Prostate gland (tissue), 2 donors: ENCODE measurements around the gene PFKFB3. TPM values are rescaled to one million over a fixed set of nuclear protein-coding genes. Genes with fewer than 3 reads are reported as not detected.

Experiments used
- DNase-seq: peaks from one replicate; pipeline ENCODE4 v3.0.0-alpha.2; 2019; ENCODE audit warnings: low spot score
- H3K27ac ChIP-seq, 2 donors: fragments of 200-600 bp; sonication (generic); 2 replicates each; pipeline ENCODE4 v1.5.1; 2017 to 2019
- H3K27me3 ChIP-seq: fragments of 200-600 bp; sonication (generic); replicated peaks from 2 replicates; pipeline ENCODE4 v1.5.1; 2019; ENCODE audit not compliant: insufficient read depth
- H3K36me3 ChIP-seq, 2 donors: fragments of 200-600 bp; sonication (generic); 1 replicate in 1 of 2; 2 replicates in 1 of 2; pipeline versions ENCODE4 v1.5.1 to v1.8.1; 2017 to 2019
- H3K4me1 ChIP-seq: fragments of 200-600 bp; sonication (generic); replicated peaks from 2 replicates; pipeline ENCODE4 v1.5.1; 2019
- H3K4me3 ChIP-seq, 2 donors: fragments of 200-600 bp; sonication (generic); 2 replicates each; pipeline ENCODE4 v1.5.1; 2017 to 2019
- H3K9me3 ChIP-seq: fragments of 200-600 bp; sonication (generic); 2 replicates; pipeline ENCODE4 v1.5.1; 2017
- CTCF ChIP-seq, 4 experiments: fragments of 200-600 bp in 2 of 4; fragments of 450-650 bp in 2 of 4; sonication (generic) in 2 of 4; IDR thresholded peaks; 1 replicate in 3 of 4; 2 replicates in 1 of 4; pipeline ENCODE4 v1.5.1; 2016 to 2019; ENCODE audit warnings: antibody characterized with exemption in 4 of 4, mild to moderate bottlenecking in 2 of 4, moderate library complexity in 2 of 4
- POLR2A ChIP-seq: fragments of 450-650 bp; IDR thresholded peaks from one replicate; pipeline ENCODE4 v1.6.1; 2016; ENCODE audit warnings: antibody characterized with exemption, mild to moderate bottlenecking
- POLR2AphosphoS5 ChIP-seq: sonication (generic); formaldehyde crosslinking; IDR thresholded peaks from one replicate; pipeline ENCODE4 v1.6.1; 2017; ENCODE audit warnings: antibody characterized with exemption
- whole genome bisulfite sequencing: methylation state at CpG from one replicate; pipeline ENCODE4 v1.1.5; 2018; 5-methylcytosine and 5-hydroxymethylcytosine counted together
- intact Hi-C: fragments of 100-400 bp; cut with DNase I; formaldehyde crosslinking; loops from one replicate; pipeline ENCODE4 v1.14.2; 2022
- total RNA-seq, 2 donors: library from RNA; depleted of rRNA; stranded (reverse); fragments of >200 nt; gene quantifications; one replicate each; pipeline ENCODE4 v1.1.0, GENCODE V29; 2016

PFKFB3 gene
- total RNA-seq, 2 donors from 2014 or later, result 24.3 to 52.7 TPM

GRCh38 chr10:6225263-6225814, 22.6 kb downstream of the PFKFB3 start:
- 93% methylated on average over 15 of the region's 15 CpGs for WGBS
- H3K4me3 ChIP-seq, result no peak overlapping the region
- intact Hi-C loops, result no loop called here
- no peak for DNase-seq
- H3K27me3 ChIP-seq, result no peaks in the 10 kb centered on the region
- TF ChIP-seq POLR2A (no peak), CTCF (IDR thresholded peaks at IDR 0.05) (no peak), POLR2AphosphoS5 (no peak)
- no peak overlapping the region for H3K27ac ChIP-seq
- H3K36me3 ChIP-seq, result peaks cover 23 to 33% of the 10 kb centered on the region in 2 donors
- H3K9me3 ChIP-seq, result no peaks in the 10 kb centered on the region
- peaks cover 3% of the 10 kb centered on the region for H3K4me1 ChIP-seq

GRCh38 chr10:6226216-6226615, 23.5 kb downstream of the PFKFB3 start:
- 93% methylated on average over 23 of the region's 23 CpGs for WGBS
- peaks cover 23 to 25% of the 10 kb centered on the region in 2 donors for H3K36me3 ChIP-seq
- no peak overlapping the region for H3K4me3 ChIP-seq
- H3K9me3 ChIP-seq, result no peaks in the 10 kb centered on the region
- H3K27ac ChIP-seq, result no peak overlapping the region
- intact Hi-C loops, result no loop called here
- no peaks in the 10 kb centered on the region for H3K27me3 ChIP-seq
- peaks cover 3% of the 10 kb centered on the region for H3K4me1 ChIP-seq
- TF ChIP-seq CTCF (IDR thresholded peaks at IDR 0.05) (no peak), POLR2A (no peak), POLR2AphosphoS5 (no peak)
- DNase-seq, result no peak

DNA sequence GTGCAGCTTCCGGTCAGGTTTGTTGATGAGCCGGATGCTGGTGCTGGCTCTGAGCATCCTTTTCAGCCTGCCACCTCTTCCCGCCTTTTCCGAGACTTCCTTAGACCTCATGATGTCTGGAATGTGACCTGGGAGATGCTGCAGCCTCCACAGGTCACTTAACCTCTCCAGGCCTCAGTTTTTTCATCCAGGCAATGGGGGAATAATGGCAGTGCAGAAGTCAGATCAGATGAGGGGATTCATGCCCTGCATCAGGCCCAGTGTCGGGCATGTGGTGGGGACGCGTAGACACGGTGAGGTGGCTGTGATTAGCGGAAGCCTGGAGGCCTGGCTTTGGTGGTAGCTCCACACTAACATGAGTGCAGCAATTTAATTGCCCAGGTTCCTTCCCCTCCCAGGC, 24.6 kb downstream of the PFKFB3 start:
- intact Hi-C loops, result no loop called here
- DNase-seq, result no peak
- H3K27ac ChIP-seq, result no peak overlapping the region
- H3K9me3 ChIP-seq, result no peaks in the 10 kb centered on the region
- no peak overlapping the region for H3K4me3 ChIP-seq
- TF ChIP-seq CTCF (IDR thresholded peaks at IDR 0.05) (no peak), POLR2A (no peak), POLR2AphosphoS5 (no peak)
- 96% methylated on average over 9 of the region's 9 CpGs for WGBS
- no peaks in the 10 kb centered on the region for H3K27me3 ChIP-seq
- peaks cover 3% of the 10 kb centered on the region for H3K4me1 ChIP-seq
- H3K36me3 ChIP-seq, result peaks cover 16 to 20% of the 10 kb centered on the region in 2 donors

DNA sequence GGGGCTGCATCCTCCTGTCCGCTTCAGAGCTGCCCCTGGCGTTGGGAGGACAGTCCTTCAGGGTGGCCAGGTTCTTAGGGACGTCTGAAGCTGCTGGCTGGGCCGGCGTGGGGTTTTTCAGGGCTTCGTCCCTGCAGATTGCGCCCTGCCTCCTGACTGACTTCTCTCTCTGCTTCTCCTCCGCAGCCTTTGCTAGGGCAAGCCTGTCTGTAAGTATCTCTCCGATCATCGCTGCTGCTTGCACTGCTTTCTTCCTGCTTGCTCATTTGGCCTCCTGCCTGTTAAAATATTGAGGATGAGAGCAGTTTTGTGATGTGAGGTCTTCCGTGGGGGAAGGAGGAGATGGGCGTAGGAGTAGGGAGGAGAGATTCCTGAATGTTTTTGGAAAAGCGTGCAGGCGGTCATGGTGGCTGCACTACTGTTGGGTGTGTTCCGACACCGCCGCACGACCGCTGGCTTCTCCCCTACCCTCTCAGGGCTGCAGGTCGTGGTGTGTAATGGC, 25.3 kb downstream of the PFKFB3 start:
- no peaks in the 10 kb centered on the region for H3K9me3 ChIP-seq
- TF ChIP-seq POLR2AphosphoS5 (no peak), CTCF (IDR thresholded peaks at IDR 0.05) (no peak), POLR2A (no peak)
- 46% methylated on average over 20 of the region's 20 CpGs for WGBS
- no peak for DNase-seq
- no peaks in the 10 kb centered on the region for H3K27me3 ChIP-seq
- no peak overlapping the region for H3K4me3 ChIP-seq
- H3K27ac ChIP-seq, result no peak overlapping the region
- peaks cover 15 to 16% of the 10 kb centered on the region in 2 donors for H3K36me3 ChIP-seq
- H3K4me1 ChIP-seq, result peaks cover 3% of the 10 kb centered on the region
- intact Hi-C loops, result no loop called here

DNA sequence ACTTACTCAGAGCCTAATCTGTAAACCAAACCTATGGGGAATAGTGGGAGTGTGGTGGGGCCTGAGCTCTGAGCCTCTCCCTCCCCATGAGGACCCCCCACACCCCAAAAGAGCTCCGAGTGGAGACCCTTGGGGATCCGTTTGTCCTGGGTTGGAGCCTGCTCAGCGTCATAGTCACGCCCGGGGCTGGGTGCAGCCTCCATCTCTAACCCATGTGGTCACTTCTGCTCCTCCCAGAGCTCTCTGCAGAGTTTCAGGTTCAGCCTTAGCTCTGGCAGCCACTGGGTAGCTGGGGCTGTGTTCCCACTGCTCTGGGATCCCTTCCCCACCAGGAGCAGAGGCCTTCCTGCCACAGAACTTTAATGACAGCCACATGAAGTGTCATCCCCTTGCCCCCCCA, 25.9 kb downstream of the PFKFB3 start:
- H3K27me3 ChIP-seq, result no peaks in the 10 kb centered on the region
- TF ChIP-seq CTCF (IDR thresholded peaks at IDR 0.05) (no peak), POLR2AphosphoS5 (no peak), POLR2A (no peak)
- H3K9me3 ChIP-seq, result no peaks in the 10 kb centered on the region
- intact Hi-C loops, result no loop called here
- peaks cover 14 to 16% of the 10 kb centered on the region in 2 donors for H3K36me3 ChIP-seq
- WGBS, result 33% methylated on average over 2 of the region's 5 CpGs
- no peak for DNase-seq
- peaks cover 3% of the 10 kb centered on the region for H3K4me1 ChIP-seq
- no peak overlapping the region for H3K27ac ChIP-seq
- no peak overlapping the region for H3K4me3 ChIP-seq
